Endothelial cell (in vitro differentiated cells): ENCODE data around the gene EN2. TPM values are rescaled to one million over a fixed set of nuclear protein-coding genes. Genes with fewer than 3 reads are reported as not detected.

Experiments
- DNase-seq: peaks from one replicate; pipeline ENCODE4 v3.0.0; 2021; ENCODE audit warnings: low spot score
- H3K27ac Mint-ChIP-seq: one replicate; pipeline ENCODE4 v1.8.0; 2021; ENCODE audit warnings: mixed read lengths, inconsistent platforms; ENCODE audit not compliant: unreplicated experiment
- H3K27me3 Mint-ChIP-seq: one replicate; pipeline ENCODE4 v1.8.0; 2021; ENCODE audit warnings: mild to moderate bottlenecking, moderate library complexity, mixed read lengths, inconsistent platforms; ENCODE audit not compliant: unreplicated experiment
- H3K36me3 Mint-ChIP-seq: one replicate; pipeline ENCODE4 v1.8.0; 2021; ENCODE audit warnings: mild to moderate bottlenecking, low read depth, mixed read lengths, inconsistent platforms; ENCODE audit not compliant: unreplicated experiment
- H3K4me1 Mint-ChIP-seq: one replicate; pipeline ENCODE4 v1.8.0; 2021; ENCODE audit warnings: mild to moderate bottlenecking, mixed read lengths, inconsistent platforms; ENCODE audit not compliant: unreplicated experiment
- H3K4me3 Mint-ChIP-seq: one replicate; pipeline ENCODE4 v1.8.0; 2021; ENCODE audit warnings: mild to moderate bottlenecking, mixed read lengths, inconsistent platforms; ENCODE audit not compliant: unreplicated experiment
- H3K9me3 Mint-ChIP-seq: one replicate; pipeline ENCODE4 v1.8.0; 2021; ENCODE audit warnings: mixed read lengths, inconsistent platforms; ENCODE audit not compliant: unreplicated experiment
- CTCF ChIP-seq: fragments of 200-600 bp; sonication (generic); IDR thresholded peaks from one replicate; pipeline ENCODE4 v1.5.0; 2021; ENCODE audit warnings: antibody characterized with exemption; ENCODE audit not compliant: unreplicated experiment
- total RNA-seq: library from RNA; stranded (reverse); fragmentation: NEBNext Ultra II Directional; extraction: Animal tissue kit (Norgen Biotek cat#: 25700); gene quantifications from one replicate; pipeline ENCODE4 v1.2.1, GENCODE V29; 2021; ENCODE audit not compliant: unreplicated experiment

Gene EN2
- total RNA-seq, 1 donor from 2014 or later: 2.1 TPM

- Mint-ChIP-seq H3K36me3 (no peaks in the 10 kb centered on the region), H3K27me3 (peaks cover 12% of the 10 kb centered on the region), H3K9me3 (no peaks in the 10 kb centered on the region), H3K27ac (peak overlapping the region; percentile 78), H3K4me1 (peaks cover 34% of the 10 kb centered on the region), H3K4me3 (no peak overlapping the region)
- TF ChIP-seq CTCF: no peak
- no peak for DNase-seq
Measured at GRCh38 chr7:155483245-155483644, 25.3 kb downstream of the EN2 start.

- Mint-ChIP-seq H3K4me3 (no peak overlapping the region), H3K27me3 (peaks cover 15% of the 10 kb centered on the region)
Measured at GRCh38 chr7:155483868-155484325, 26.0 kb downstream of the EN2 start.

GRCh38 chr7:155484483-155485399, 26.8 kb downstream of the EN2 start:
- DNase-seq: no peak
- Mint-ChIP-seq H3K4me3 (no peak overlapping the region), H3K27me3 (peaks cover 19% of the 10 kb centered on the region), H3K4me1 (peaks cover 43% of the 10 kb centered on the region), H3K9me3 (no peaks in the 10 kb centered on the region), H3K36me3 (peaks cover 4% of the 10 kb centered on the region), H3K27ac (peak overlapping the region; percentile 30)
- no peak for TF ChIP-seq CTCF

More at GRCh38 chr7:155483868-155484325, 26.0 kb downstream of the EN2 start:
- Mint-ChIP-seq H3K36me3 (peaks cover 2% of the 10 kb centered on the region), H3K9me3 (no peaks in the 10 kb centered on the region), H3K4me1 (peaks cover 37% of the 10 kb centered on the region), H3K27ac (no peak overlapping the region)
- TF ChIP-seq CTCF: no peak
- no peak for DNase-seq

GRCh38 chr7:155486783-155487508, 29.0 kb downstream of the EN2 start:
- Mint-ChIP-seq H3K4me1 (peaks cover 54% of the 10 kb centered on the region), H3K9me3 (no peaks in the 10 kb centered on the region), H3K4me3 (no peak overlapping the region)

More at GRCh38 chr7:155486783-155487508, 29.0 kb downstream of the EN2 start:
- TF ChIP-seq CTCF: no peak
- no peak for DNase-seq
- Mint-ChIP-seq H3K36me3 (peaks cover 5% of the 10 kb centered on the region), H3K27me3 (peaks cover 22% of the 10 kb centered on the region), H3K27ac (no peak overlapping the region)
